Ascending aorta (tissue), 2 donors: ENCODE results near the gene SORCS2. TPM values are rescaled to one million over a fixed set of nuclear protein-coding genes. Genes with fewer than 3 reads are reported as not detected.

Experiments used
- DNase-seq, 2 donors: peaks; one replicate each; pipeline ENCODE4 v3.0.0-alpha.2; 2019; ENCODE audit warnings: low spot score in 2 of 2
- H3K27ac ChIP-seq, 2 donors: fragments of 200-600 bp; sonication (generic); one replicate each; pipeline ENCODE4 v1.5.1; 2016 to 2017; ENCODE audit warnings: mild to moderate bottlenecking in 1 of 2
- H3K27me3 ChIP-seq: fragments of 200-600 bp; sonication (generic); one replicate; pipeline ENCODE4 v1.5.1; 2017
- H3K36me3 ChIP-seq, 2 donors: fragments of 200-600 bp; sonication (generic); one replicate each; pipeline ENCODE4 v1.5.1; 2016
- H3K4me1 ChIP-seq, 2 donors: fragments of 200-600 bp; sonication (generic); one replicate each; pipeline ENCODE4 v1.5.1; 2016 to 2017; ENCODE audit warnings: mild to moderate bottlenecking in 1 of 2
- H3K4me3 ChIP-seq, 2 donors: fragments of 200-600 bp; sonication (generic); one replicate each; pipeline ENCODE4 v1.5.1; 2016 to 2017; ENCODE audit warnings: mild to moderate bottlenecking in 1 of 2
- H3K9me3 ChIP-seq, 2 donors: fragments of 200-600 bp; sonication (generic); one replicate each; pipeline ENCODE4 v1.5.1; 2016
- CTCF ChIP-seq, 3 experiments: fragments of 200-600 bp in 2 of 3; fragments of 450-650 bp in 1 of 3; sonication (generic) in 2 of 3; IDR thresholded peaks; one replicate each; pipeline ENCODE4 v1.5.1; 2016 to 2019; ENCODE audit warnings: antibody characterized with exemption in 3 of 3, mild to moderate bottlenecking in 1 of 3, moderate library complexity in 1 of 3
- intact Hi-C: fragments of 100-400 bp; cut with DNase I; formaldehyde crosslinking; loops from one replicate; pipeline ENCODE4 v1.15.1; 2023
- total RNA-seq: library from RNA; depleted of rRNA; stranded (reverse); fragments of >200 nt; gene quantifications from one replicate; pipeline ENCODE4 v1.1.0, GENCODE V29; 2016

The SORCS2 gene
- total RNA-seq, 1 donor from 2014 or later = 0.32 TPM

- no peak for TF ChIP-seq CTCF (IDR thresholded peaks at IDR 0.05)
- Histone ChIP-seq H3K4me3 (no peak overlapping the region), H3K9me3 (no peaks in the 10 kb centered on the region), H3K36me3 (no peaks in the 10 kb centered on the region), H3K4me1 (no peaks in the 10 kb centered on the region), H3K27me3 (no peaks in the 10 kb centered on the region), H3K27ac (no peak overlapping the region)
- DNase-seq = no peak
- intact Hi-C loops = no loop called here
Observed at GRCh38 chr4:7529368-7530080, 337.2 kb downstream of the SORCS2 start.

DNA sequence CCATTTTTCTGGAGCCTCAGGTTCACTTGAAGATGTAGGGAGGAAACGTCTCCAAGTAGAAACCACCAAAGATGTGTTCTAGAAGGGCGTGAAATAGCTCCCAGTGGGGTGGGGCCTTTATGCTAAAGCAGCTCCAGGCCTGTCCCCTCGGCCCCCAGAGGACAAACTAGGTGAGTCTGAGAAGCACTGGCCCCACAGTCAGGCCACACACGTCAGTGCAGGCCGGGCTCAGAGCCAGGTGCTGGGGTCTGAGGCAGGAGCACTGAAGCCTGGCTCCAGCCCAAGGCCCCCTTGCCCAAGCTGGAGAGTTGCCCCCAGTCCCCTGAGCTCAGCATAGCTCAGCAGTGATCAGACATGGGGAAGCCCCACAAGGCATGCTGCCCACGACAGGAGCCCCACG lies 337.7 kb downstream of the SORCS2 start:
- no peak overlapping the region for H3K4me3 ChIP-seq
- H3K27ac ChIP-seq = no peak overlapping the region

DNA sequence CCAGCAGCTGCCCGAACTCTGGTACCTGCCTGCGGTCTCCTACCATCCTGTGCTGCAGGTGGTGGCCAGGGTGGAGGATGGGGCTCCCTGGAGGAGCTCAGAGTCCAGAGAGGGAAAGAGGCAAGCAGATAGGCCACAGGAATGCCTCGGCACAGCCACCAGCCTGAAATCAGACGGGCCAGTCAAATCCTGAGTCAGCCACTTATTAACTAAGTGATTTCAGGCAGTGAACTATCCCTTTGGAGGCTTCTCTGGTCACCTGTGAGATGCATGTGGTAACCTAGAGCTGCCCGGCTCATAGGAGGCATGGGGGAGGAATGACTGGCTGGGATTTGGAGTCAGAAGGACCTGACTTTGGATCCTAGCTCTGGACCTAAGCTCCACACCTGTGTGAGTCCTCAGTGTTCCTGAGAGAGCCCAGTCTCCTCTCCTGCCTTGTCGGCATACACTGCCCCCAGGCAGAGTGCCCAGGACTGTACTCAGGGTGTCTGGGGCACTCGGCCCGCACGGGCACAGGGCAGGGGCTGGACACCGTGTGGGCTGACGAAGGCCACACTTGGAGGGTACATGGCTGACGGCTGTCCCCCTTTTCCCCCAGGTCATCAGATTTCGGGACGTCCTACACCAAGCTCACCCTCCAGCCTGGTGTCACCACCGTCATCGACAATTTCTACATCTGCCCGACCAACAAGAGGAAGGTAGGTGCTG lies 338.7 kb downstream of the SORCS2 start:
- intact Hi-C loops = no loop called here

More for the DNA sequence above, 337.7 kb downstream of the SORCS2 start:
- intact Hi-C loops = no loop called here
- no peaks in the 10 kb centered on the region for H3K9me3 ChIP-seq
- DNase-seq = no peak
- H3K27me3 ChIP-seq = no peaks in the 10 kb centered on the region
- TF ChIP-seq CTCF (IDR thresholded peaks at IDR 0.05) = no peak
- H3K36me3 ChIP-seq = no peaks in the 10 kb centered on the region
- H3K4me1 ChIP-seq = no peaks in the 10 kb centered on the region

DNA sequence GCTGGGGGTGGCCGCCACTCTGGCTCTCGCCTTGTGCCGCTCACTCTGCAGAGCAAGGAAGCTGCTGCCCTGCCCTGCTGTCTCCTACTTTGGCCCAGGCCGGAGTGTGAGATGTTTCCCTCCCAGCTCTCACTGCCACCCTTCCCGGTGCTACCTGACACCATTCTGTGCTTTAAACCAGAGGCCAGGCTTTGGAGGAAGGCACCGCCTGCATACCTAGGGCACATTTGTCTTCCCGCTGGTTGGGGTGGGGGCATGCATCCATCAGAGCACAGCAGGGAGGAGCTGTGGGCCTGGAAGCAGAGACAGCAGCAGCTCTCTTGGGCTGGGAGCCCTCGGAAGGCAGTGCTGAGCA lies 339.3 kb downstream of the SORCS2 start:
- intact Hi-C loops = no loop called here
- no peak overlapping the region for H3K4me3 ChIP-seq
- DNase-seq = no peak
- no peak for TF ChIP-seq CTCF (IDR thresholded peaks at IDR 0.05)
- no peaks in the 10 kb centered on the region for H3K36me3 ChIP-seq
- no peaks in the 10 kb centered on the region for H3K4me1 ChIP-seq
- H3K27me3 ChIP-seq = no peaks in the 10 kb centered on the region
- H3K9me3 ChIP-seq = no peaks in the 10 kb centered on the region
- no peak overlapping the region for H3K27ac ChIP-seq

More for the DNA sequence above, 338.7 kb downstream of the SORCS2 start:
- Histone ChIP-seq H3K4me1 (no peaks in the 10 kb centered on the region), H3K4me3 (no peak overlapping the region), H3K9me3 (no peaks in the 10 kb centered on the region), H3K27me3 (no peaks in the 10 kb centered on the region), H3K27ac (no peak overlapping the region), H3K36me3 (no peaks in the 10 kb centered on the region)
- TF ChIP-seq CTCF (IDR thresholded peaks at IDR 0.05) = no peak
- DNase-seq = no peak

DNA sequence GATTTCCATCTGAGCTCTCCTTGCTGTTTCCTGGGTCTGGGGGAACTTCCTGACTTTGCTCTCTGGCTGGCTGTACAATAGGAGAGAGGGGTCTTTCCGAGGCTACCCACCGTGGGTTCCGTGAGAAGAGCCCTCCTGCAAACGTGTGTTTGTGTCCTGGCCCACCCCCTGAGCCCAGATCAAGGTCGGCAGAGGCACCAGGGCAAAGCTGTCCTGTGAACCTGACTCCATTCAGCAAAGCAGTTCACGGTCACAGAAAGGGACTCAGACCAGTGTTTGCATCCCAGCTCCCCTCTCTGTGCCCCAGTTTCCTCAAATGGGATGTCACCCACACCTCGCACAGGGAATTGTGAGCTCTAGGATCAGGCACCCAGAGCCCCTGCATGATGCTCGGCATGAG lies 339.7 kb downstream of the SORCS2 start:
- intact Hi-C loops = no loop called here
- no peak for TF ChIP-seq CTCF (IDR thresholded peaks at IDR 0.05)
- no peaks in the 10 kb centered on the region for H3K4me1 ChIP-seq

More for the DNA sequence above, 339.7 kb downstream of the SORCS2 start:
- Histone ChIP-seq H3K36me3 (no peaks in the 10 kb centered on the region), H3K9me3 (no peaks in the 10 kb centered on the region), H3K27me3 (no peaks in the 10 kb centered on the region), H3K27ac (no peak overlapping the region), H3K4me3 (no peak overlapping the region)
- DNase-seq = no peak
